ENCODE data around the gene EFNA5.

GRCh38 chr5:107589520-107590193 lies 81.1 kb downstream of the EFNA5 start:
- TF ChIP-seq EZH2 (IDR thresholded peaks at IDR 0.05; ENCODE audit: low read length) = no peak
- TF ChIP-seq, protein P1, sequence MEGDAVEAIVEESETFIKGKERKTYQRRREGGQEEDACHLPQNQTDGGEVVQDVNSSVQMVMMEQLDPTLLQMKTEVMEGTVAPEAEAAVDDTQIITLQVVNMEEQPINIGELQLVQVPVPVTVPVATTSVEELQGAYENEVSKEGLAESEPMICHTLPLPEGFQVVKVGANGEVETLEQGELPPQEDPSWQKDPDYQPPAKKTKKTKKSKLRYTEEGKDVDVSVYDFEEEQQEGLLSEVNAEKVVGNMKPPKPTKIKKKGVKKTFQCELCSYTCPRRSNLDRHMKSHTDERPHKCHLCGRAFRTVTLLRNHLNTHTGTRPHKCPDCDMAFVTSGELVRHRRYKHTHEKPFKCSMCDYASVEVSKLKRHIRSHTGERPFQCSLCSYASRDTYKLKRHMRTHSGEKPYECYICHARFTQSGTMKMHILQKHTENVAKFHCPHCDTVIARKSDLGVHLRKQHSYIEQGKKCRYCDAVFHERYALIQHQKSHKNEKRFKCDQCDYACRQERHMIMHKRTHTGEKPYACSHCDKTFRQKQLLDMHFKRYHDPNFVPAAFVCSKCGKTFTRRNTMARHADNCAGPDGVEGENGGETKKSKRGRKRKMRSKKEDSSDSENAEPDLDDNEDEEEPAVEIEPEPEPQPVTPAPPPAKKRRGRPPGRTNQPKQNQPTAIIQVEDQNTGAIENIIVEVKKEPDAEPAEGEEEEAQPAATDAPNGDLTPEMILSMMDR (optimal IDR thresholded peaks at IDR 0.05 in 1 of 3, IDR thresholded peaks at IDR 0.05 in 1 of 3, conservative IDR thresholded peaks at IDR 0.05 in 1 of 3; ENCODE audit: extremely low read depth in 1 of 3, insufficient read depth in 2 of 3, low read length in 3 of 3) = no peak

Measured in keratinocyte (primary cell).